ENCODE data around the gene PSME3. TPM values are rescaled to one million over a fixed set of nuclear protein-coding genes. Genes with fewer than 3 reads are reported as not detected.

Gene PSME3
- total and polyA plus RNA-seq, 2 of the 13 experiments (the other 11 are each of a cell fraction or from before 2014, with no cell fraction given), result 66.3 to 135 TPM

DNA sequence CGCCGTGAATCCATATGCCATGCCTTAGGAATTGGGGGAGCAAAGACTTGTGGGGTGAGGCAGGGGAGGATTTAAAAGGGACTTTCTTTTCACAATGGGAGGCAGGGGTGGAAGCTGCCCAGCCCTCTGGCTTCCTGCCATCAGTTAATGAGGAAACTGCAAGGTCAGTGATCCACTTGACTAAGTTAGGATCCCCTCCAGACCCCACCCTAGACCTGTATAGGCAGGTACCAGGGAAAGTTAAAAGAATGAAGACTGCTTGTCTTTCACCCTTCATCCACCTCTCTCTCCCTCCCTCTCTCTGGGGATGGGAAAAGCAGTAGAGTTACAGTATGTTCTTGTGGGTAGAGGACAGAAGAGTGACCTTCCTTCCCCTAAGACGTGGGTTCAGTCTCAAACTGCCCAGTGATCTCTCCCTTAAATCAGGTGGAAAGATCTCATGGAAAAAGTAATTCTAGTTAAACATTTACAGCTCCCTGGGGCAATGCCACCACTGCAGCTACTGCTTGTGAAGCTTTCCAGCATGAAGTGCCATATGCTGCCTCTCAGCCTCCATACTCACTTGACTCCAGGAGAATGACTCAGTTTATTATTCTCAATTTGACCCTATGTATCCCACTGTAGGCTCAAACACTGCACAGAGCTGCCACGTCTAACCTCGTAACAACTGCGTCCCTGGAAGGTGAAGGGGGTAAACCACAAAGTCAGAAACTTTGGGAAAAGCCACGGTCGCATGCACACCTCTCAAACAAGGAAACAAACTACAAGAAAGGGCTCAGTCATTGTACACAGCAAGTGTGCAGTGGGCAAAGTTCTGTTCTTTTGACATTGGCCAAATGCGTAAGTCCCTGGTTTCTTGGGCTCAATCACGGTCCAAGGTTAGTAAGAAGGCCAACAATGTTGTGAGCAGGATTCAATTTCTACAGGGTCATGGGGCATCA lies 35.9 kb upstream of the PSME3 start (continued):
- TF ChIP-seq, protein P1, sequence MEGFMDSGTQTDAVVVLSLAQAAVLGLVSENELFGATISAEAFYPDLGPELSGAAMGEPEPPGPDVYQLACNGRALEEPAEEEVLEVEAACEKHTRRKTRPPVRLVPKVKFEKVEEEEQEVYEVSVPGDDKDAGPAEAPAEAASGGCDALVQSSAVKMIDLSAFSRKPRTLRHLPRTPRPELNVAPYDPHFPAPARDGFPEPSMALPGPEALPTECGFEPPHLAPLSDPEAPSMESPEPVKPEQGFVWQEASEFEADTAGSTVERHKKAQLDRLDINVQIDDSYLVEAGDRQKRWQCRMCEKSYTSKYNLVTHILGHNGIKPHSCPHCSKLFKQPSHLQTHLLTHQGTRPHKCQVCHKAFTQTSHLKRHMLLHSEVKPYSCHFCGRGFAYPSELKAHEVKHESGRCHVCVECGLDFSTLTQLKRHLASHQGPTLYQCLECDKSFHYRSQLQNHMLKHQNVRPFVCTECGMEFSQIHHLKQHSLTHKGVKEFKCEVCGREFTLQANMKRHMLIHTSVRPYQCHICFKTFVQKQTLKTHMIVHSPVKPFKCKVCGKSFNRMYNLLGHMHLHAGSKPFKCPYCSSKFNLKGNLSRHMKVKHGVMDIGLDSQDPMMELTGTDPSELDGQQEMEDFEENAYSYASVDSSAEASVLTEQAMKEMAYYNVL (CRISPR knock-in tag; IDR thresholded peaks at IDR 0.05; ENCODE audit: borderline replicate concordance), result peak; percentile 33; the same call in 1 of the 2 replicates
- TF ChIP-seq, protein P2, sequence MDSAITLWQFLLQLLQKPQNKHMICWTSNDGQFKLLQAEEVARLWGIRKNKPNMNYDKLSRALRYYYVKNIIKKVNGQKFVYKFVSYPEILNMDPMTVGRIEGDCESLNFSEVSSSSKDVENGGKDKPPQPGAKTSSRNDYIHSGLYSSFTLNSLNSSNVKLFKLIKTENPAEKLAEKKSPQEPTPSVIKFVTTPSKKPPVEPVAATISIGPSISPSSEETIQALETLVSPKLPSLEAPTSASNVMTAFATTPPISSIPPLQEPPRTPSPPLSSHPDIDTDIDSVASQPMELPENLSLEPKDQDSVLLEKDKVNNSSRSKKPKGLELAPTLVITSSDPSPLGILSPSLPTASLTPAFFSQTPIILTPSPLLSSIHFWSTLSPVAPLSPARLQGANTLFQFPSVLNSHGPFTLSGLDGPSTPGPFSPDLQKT (CRISPR knock-in tag; IDR thresholded peaks at IDR 0.05; ENCODE audit: borderline replicate concordance), result no peak
- TF ChIP-seq RORA (CRISPR knock-in tag; IDR thresholded peaks at IDR 0.05), result no peak
- peak; percentile 81; the same call in 1 of the 2 replicates for TF ChIP-seq ZNF253 (CRISPR knock-in tag; IDR thresholded peaks at IDR 0.05; ENCODE audit: borderline replicate concordance)
- TF ChIP-seq MZF1 (CRISPR knock-in tag; IDR thresholded peaks at IDR 0.05; ENCODE audit: borderline replicate concordance), result no peak
- no peak for TF ChIP-seq SYNCRIP (IDR thresholded peaks at IDR 0.05; ENCODE audit: insufficient read depth, low read depth, low read length)
- TF ChIP-seq KLF16 (CRISPR knock-in tag; IDR thresholded peaks at IDR 0.05), result no peak; a peak in 2 of 4 replicates
- TF ChIP-seq ZSCAN22 (CRISPR knock-in tag; IDR thresholded peaks at IDR 0.05), result no peak
- TF ChIP-seq ZFP62 (CRISPR knock-in tag; IDR thresholded peaks at IDR 0.05), result no peak
- TF ChIP-seq ZNF644 (CRISPR knock-in tag; IDR thresholded peaks at IDR 0.05; ENCODE audit: low read depth), result no peak
- 0 out of 2 replicates have a peak, but pooled peaks have one; percentile 32 for TF ChIP-seq GTF3A (CRISPR knock-in tag; conservative IDR thresholded peaks at IDR 0.05)
- TF ChIP-seq, protein P3, sequence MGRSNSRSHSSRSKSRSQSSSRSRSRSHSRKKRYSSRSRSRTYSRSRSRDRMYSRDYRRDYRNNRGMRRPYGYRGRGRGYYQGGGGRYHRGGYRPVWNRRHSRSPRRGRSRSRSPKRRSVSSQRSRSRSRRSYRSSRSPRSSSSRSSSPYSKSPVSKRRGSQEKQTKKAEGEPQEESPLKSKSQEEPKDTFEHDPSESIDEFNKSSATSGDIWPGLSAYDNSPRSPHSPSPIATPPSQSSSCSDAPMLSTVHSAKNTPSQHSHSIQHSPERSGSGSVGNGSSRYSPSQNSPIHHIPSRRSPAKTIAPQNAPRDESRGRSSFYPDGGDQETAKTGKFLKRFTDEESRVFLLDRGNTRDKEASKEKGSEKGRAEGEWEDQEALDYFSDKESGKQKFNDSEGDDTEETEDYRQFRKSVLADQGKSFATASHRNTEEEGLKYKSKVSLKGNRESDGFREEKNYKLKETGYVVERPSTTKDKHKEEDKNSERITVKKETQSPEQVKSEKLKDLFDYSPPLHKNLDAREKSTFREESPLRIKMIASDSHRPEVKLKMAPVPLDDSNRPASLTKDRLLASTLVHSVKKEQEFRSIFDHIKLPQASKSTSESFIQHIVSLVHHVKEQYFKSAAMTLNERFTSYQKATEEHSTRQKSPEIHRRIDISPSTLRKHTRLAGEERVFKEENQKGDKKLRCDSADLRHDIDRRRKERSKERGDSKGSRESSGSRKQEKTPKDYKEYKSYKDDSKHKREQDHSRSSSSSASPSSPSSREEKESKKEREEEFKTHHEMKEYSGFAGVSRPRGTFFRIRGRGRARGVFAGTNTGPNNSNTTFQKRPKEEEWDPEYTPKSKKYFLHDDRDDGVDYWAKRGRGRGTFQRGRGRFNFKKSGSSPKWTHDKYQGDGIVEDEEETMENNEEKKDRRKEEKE (IDR thresholded peaks at IDR 0.05), result no peak
- no peak for TF ChIP-seq ZNF883 (CRISPR knock-in tag; IDR thresholded peaks at IDR 0.05; ENCODE audit: not compliant biosample characterization)
- TF ChIP-seq ZNF556 (CRISPR knock-in tag; IDR thresholded peaks at IDR 0.05; ENCODE audit: borderline replicate concordance), result 0 out of 2 replicates have a peak, but pooled peaks have one; percentile 66
- TF ChIP-seq ZNF660 (CRISPR knock-in tag; IDR thresholded peaks at IDR 0.05; ENCODE audit: borderline replicate concordance, low read depth), result no peak
- TF ChIP-seq, protein P4, sequence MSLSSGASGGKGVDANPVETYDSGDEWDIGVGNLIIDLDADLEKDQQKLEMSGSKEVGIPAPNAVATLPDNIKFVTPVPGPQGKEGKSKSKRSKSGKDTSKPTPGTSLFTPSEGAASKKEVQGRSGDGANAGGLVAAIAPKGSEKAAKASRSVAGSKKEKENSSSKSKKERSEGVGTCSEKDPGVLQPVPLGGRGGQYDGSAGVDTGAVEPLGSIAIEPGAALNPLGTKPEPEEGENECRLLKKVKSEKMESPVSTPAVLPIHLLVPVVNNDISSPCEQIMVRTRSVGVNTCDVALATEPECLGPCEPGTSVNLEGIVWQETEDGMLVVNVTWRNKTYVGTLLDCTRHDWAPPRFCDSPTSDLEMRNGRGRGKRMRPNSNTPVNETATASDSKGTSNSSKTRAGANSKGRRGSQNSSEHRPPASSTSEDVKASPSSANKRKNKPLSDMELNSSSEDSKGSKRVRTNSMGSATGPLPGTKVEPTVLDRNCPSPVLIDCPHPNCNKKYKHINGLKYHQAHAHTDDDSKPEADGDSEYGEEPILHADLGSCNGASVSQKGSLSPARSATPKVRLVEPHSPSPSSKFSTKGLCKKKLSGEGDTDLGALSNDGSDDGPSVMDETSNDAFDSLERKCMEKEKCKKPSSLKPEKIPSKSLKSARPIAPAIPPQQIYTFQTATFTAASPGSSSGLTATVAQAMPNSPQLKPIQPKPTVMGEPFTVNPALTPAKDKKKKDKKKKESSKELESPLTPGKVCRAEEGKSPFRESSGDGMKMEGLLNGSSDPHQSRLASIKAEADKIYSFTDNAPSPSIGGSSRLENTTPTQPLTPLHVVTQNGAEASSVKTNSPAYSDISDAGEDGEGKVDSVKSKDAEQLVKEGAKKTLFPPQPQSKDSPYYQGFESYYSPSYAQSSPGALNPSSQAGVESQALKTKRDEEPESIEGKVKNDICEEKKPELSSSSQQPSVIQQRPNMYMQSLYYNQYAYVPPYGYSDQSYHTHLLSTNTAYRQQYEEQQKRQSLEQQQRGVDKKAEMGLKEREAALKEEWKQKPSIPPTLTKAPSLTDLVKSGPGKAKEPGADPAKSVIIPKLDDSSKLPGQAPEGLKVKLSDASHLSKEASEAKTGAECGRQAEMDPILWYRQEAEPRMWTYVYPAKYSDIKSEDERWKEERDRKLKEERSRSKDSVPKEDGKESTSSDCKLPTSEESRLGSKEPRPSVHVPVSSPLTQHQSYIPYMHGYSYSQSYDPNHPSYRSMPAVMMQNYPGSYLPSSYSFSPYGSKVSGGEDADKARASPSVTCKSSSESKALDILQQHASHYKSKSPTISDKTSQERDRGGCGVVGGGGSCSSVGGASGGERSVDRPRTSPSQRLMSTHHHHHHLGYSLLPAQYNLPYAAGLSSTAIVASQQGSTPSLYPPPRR (CRISPR knock-in tag; IDR thresholded peaks at IDR 0.05; ENCODE audit: borderline replicate concordance), result peak; percentile 45; the same call in 1 of the 2 replicates

All from HepG2 (cell line).